Mucosa of rectum (tissue), 2 donors: ENCODE data around the gene ATP4B.

Experiments used
- H3K27ac ChIP-seq, 2 donors: one replicate each; pipeline ENCODE4 v1.7.0; 2013; ENCODE audit warnings: inconsistent platforms in 2 of 2, low read depth in 2 of 2, low read length in 2 of 2
- H3K27me3 ChIP-seq, 2 donors: one replicate each; pipeline ENCODE4 v1.7.0; 2013; ENCODE audit warnings: low read length in 2 of 2; ENCODE audit not compliant: control insufficient read depth in 2 of 2, insufficient read depth in 2 of 2
- H3K36me3 ChIP-seq, 2 donors: one replicate each; pipeline ENCODE4 v1.7.0; 2013; ENCODE audit warnings: low read length in 2 of 2; ENCODE audit not compliant: control insufficient read depth in 2 of 2, insufficient read depth in 2 of 2
- H3K4me1 ChIP-seq, 2 donors: one replicate each; pipeline ENCODE4 v1.7.0; 2013; ENCODE audit warnings: low read length in 2 of 2, mild to moderate bottlenecking in 1 of 2; ENCODE audit not compliant: control insufficient read depth in 2 of 2, insufficient read depth in 2 of 2
- H3K4me3 ChIP-seq, 2 donors: one replicate each; pipeline ENCODE4 v1.7.0; 2013; ENCODE audit warnings: low read length in 2 of 2
- H3K9ac ChIP-seq, 2 donors: one replicate each; pipeline ENCODE4 v1.7.0; 2013; ENCODE audit warnings: low read length in 2 of 2, low read depth in 1 of 2, mild to moderate bottlenecking in 1 of 2
- H3K9me3 ChIP-seq, 2 donors: one replicate each; pipeline ENCODE4 v1.7.0; 2013; ENCODE audit warnings: low read length in 2 of 2; ENCODE audit not compliant: control insufficient read depth in 2 of 2
- donor health status: healthy.
- donor health status: Normal muscosa, but diverticular disease.

ATP4B gene

GRCh38 chr13:113618455-113618854 lies 39.5 kb downstream of the ATP4B start:
- no peaks in the 10 kb centered on the region for H3K27me3 ChIP-seq
- H3K9me3 ChIP-seq: no peaks in the 10 kb centered on the region
- H3K4me1 ChIP-seq: no peaks in the 10 kb centered on the region
- H3K27ac ChIP-seq: no peak overlapping the region
- no peak overlapping the region for H3K4me3 ChIP-seq
- H3K36me3 ChIP-seq: peaks cover 9 to 21% of the 10 kb centered on the region in 2 donors
- no peak overlapping the region for H3K9ac ChIP-seq

- H3K9ac ChIP-seq: no peak overlapping the region
- peaks cover 11 to 18% of the 10 kb centered on the region in 2 donors for H3K36me3 ChIP-seq
- no peaks in the 10 kb centered on the region for H3K4me1 ChIP-seq
- no peaks in the 10 kb centered on the region for H3K9me3 ChIP-seq
- no peak overlapping the region for H3K4me3 ChIP-seq
- H3K27me3 ChIP-seq: no peaks in the 10 kb centered on the region
- H3K27ac ChIP-seq: no peak overlapping the region
These were observed 40.0 kb downstream of the ATP4B start for GRCh38 chr13:113617961-113618360.

GRCh38 chr13:113616991-113617749 lies 40.8 kb downstream of the ATP4B start:
- no peak overlapping the region for H3K27ac ChIP-seq
- no peak overlapping the region for H3K9ac ChIP-seq
- H3K4me3 ChIP-seq: no peak overlapping the region
- H3K36me3 ChIP-seq: peaks cover 11 to 18% of the 10 kb centered on the region in 2 donors
- H3K9me3 ChIP-seq: no peaks in the 10 kb centered on the region
- H3K27me3 ChIP-seq: no peaks in the 10 kb centered on the region
- H3K4me1 ChIP-seq: no peaks in the 10 kb centered on the region

GRCh38 chr13:113616281-113616906 lies 41.6 kb downstream of the ATP4B start:
- Histone ChIP-seq H3K36me3 (peaks cover 11 to 20% of the 10 kb centered on the region in 2 donors), H3K9me3 (no peaks in the 10 kb centered on the region), H3K27ac (no peak overlapping the region), H3K27me3 (no peaks in the 10 kb centered on the region), H3K4me1 (no peaks in the 10 kb centered on the region), H3K4me3 (no peak overlapping the region), H3K9ac (no peak overlapping the region)

DNA sequence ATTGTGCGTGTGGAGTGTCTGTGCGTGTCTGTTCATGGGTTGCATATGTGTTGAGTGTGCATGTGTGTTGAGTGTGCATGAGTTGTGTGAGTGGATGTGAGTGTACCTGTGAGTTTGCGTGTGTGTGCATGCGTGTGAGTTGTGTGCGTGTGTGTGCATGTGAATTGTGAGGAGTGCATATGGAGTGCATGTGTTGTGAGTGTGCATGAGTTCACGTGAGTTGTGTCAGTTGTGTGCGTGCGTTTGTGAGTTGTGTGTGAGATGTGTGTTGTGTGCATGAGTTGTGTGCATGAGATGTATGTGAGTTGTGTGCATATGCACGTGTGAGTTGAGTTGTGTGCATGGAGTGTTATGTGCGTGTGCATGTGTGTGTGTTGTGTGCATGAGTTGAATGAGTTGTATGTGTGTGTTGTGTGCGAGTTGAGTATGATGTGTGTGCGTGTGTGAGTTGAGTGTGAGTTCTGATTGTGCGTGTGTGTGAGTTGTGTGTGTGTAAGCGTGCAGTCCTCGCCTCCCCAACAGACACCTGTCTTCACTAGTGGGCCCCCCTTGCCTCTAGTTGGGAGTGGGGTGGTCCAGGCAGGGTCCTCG lies 44.1 kb downstream of the ATP4B start:
- Histone ChIP-seq H3K4me3 (no peak overlapping the region), H3K9me3 (no peaks in the 10 kb centered on the region), H3K36me3 (peaks cover 19 to 28% of the 10 kb centered on the region in 2 donors), H3K4me1 (no peaks in the 10 kb centered on the region), H3K9ac (no peak overlapping the region), H3K27ac (no peak overlapping the region), H3K27me3 (no peaks in the 10 kb centered on the region)

- Histone ChIP-seq H3K4me3 (no peak overlapping the region), H3K27me3 (no peaks in the 10 kb centered on the region), H3K9me3 (no peaks in the 10 kb centered on the region), H3K9ac (no peak overlapping the region), H3K4me1 (no peaks in the 10 kb centered on the region), H3K36me3 (peaks cover 19 to 28% of the 10 kb centered on the region in 2 donors), H3K27ac (no peak overlapping the region)
These were observed 45.4 kb downstream of the ATP4B start for GRCh38 chr13:113612607-113613006.

DNA sequence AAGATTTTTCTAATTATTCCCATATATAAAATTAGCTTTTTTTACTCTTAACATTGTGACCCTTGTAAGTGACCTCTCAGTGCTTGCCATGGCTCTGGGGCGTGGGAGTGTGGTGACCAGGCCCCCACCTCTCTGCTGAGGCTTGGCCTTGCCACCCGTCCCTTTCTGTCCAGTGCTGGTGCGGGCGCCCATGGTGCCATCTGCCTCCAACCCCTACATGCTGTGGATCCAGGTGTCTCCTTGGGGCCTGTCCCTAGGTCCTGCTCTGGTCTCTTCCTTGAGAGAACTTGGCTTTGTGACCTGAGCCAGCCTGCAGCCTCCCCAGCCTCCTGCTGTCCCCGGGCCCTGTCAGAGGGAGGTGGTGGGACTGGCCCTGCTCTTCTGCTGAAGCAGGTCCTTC lies 46.0 kb downstream of the ATP4B start:
- Histone ChIP-seq H3K9ac (no peak overlapping the region), H3K36me3 (peaks cover 19 to 28% of the 10 kb centered on the region in 2 donors), H3K27me3 (no peaks in the 10 kb centered on the region), H3K4me1 (no peaks in the 10 kb centered on the region), H3K27ac (no peak overlapping the region), H3K9me3 (no peaks in the 10 kb centered on the region), H3K4me3 (no peak overlapping the region)

GRCh38 chr13:113610266-113610665 lies 47.7 kb downstream of the ATP4B start:
- H3K27me3 ChIP-seq: no peaks in the 10 kb centered on the region
- H3K9ac ChIP-seq: no peak overlapping the region
- peaks cover 18 to 26% of the 10 kb centered on the region in 2 donors for H3K36me3 ChIP-seq
- H3K4me1 ChIP-seq: no peaks in the 10 kb centered on the region
- H3K9me3 ChIP-seq: no peaks in the 10 kb centered on the region
- no peak overlapping the region for H3K27ac ChIP-seq
- no peak overlapping the region for H3K4me3 ChIP-seq

DNA sequence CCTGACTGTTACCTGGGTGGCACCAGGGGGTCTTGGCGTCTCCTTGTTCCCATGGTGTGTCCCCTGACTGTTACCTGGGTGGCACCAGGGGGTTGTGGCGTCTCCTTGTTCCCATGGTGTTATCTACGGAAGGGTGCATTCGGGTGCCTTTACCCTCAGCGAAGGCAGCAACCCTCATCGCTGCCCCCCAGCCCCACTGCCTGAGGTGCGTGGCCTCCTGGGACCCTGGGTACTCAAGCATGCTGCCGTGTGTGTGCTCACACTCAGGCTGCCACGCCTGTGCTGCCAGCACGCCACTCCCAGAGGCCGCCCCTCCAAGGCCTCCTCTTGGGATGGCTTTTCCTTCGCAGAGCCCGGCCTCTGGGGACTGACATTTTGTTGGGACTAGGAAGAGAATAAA lies 48.4 kb downstream of the ATP4B start:
- Histone ChIP-seq H3K36me3 (peaks cover 12 to 20% of the 10 kb centered on the region in 2 donors), H3K9ac (no peak overlapping the region), H3K9me3 (no peaks in the 10 kb centered on the region), H3K27me3 (no peaks in the 10 kb centered on the region), H3K27ac (no peak overlapping the region), H3K4me1 (no peaks in the 10 kb centered on the region), H3K4me3 (no peak overlapping the region)

DNA sequence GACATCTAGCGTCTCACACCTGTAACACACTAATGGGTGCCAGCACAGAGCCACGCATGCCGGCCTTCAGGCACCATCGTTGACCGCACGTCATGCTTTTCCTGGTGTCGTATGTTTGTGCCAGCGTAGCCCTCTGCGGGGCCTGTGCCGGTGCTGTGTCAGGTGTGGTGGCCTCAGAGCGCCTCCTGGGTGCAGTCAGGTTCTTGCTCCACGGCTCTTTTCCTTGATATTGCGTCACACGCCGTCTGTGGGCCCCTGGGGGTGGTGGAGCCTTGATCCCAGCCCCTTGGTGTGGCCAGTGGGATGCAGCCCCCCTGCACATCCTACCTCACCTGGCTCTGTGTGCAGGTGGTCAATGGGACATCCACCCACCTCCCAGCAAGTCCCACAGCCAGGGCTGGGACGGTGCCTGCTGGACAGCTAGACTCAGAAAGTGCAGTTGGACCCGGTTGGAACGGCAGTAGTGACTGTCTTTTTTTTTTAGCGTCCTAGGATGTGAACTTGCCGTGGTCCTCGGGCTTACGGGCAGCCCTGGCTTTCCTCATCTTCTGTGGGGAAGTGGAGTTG lies 48.9 kb downstream of the ATP4B start:
- Histone ChIP-seq H3K36me3 (peaks cover 12 to 19% of the 10 kb centered on the region in 2 donors), H3K27ac (no peak overlapping the region)

More for the DNA sequence above, 48.9 kb downstream of the ATP4B start:
- no peaks in the 10 kb centered on the region for H3K4me1 ChIP-seq
- no peak overlapping the region for H3K9ac ChIP-seq
- H3K9me3 ChIP-seq: no peaks in the 10 kb centered on the region
- no peak overlapping the region for H3K4me3 ChIP-seq
- H3K27me3 ChIP-seq: no peaks in the 10 kb centered on the region
